ENCODE data around the gene FBN3. TPM values are rescaled to one million over a fixed set of nuclear protein-coding genes. Genes with fewer than 3 reads are reported as not detected.
A peak's percentile ranks its signal among the peaks of the same experiment; 100 is the strongest.

The FBN3 gene
- 1 to 10 TPM in 1 of 2 donors, under 1 TPM in 1; 0.63 to 4.8 TPM for total RNA-seq
- polyA plus RNA-seq (ENCODE audit: insufficient read length in 6 of 6): 10 to 100 TPM; 63.6 to 84.0 (median 75.0) TPM
- long read RNA-seq, donor 1, partial matches to known transcripts: 6 of 6 reads
- long read RNA-seq, donor 1, other reads (novel, unspliced or antisense): 0 of 6 reads
- long read RNA-seq, donor 2: 0 reads
- long read RNA-seq, donor 3: 0 reads
- long read RNA-seq, donor 4: 0 reads
- long read RNA-seq, donor 5, partial matches to known transcripts: 64 of 69 reads
- long read RNA-seq, donor 5, other reads (novel, unspliced or antisense): 5 of 69 reads
- long read RNA-seq, donor 6, partial matches to known transcripts: 9 of 9 reads
- long read RNA-seq, donor 6, other reads (novel, unspliced or antisense): 0 of 9 reads
- long read RNA-seq, donor 7, partial matches to known transcripts: 0 of 5 reads
- long read RNA-seq, donor 7, other reads (novel, unspliced or antisense): 5 of 5 reads
- long read RNA-seq, donor 8, partial matches to known transcripts: 7 of 7 reads
- long read RNA-seq, donor 8, other reads (novel, unspliced or antisense): 0 of 7 reads
- long read RNA-seq, donor 9: 0 reads
- long read RNA-seq, donor 10: 0 reads
- long read RNA-seq, donor 11: 0 reads
- long read RNA-seq, donor 12: 0 reads

DNA sequence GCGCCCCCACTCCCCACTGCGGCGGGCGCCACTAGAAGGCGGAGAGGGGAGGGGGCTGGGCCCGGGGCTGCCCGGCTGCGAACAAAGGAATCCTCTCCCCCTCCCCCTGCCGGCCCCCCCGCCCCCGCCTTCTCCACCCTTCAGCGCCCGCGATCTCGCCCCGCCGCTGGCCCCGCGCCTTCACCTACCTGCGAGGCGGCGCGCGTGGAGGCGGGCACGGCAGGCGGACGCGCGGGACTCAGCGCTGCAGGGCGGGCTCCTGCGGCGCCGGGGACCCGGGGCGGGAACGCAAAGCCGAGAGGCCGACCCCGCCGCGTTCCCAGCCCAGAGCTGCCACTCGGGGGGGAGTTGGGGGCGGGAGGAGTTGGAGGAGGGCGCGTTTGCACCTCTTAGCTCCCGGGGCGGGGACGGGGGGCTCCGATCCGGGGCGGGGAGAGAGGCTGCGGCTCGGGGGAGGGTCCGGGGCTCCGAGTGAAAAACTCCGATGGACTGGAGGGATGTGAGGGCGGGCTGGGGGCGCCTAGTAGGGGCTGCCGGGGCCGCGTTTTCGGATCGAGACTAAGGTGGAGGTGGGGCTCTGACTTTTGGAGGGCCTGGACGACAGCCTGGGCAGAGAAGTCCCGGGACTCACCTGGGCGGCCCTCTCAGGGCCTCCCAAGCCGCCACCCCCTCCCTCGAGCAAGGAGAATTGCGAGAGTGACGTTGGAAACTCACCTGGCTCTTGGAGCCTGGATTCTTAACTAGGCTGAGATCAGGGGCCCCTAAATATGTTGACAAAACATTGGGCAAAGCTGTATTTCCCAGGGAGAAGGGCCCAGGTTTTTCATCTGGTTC, at the start of gene FBN3:
FBN3 (minus strand) TSS at position 332 of the 834 bp plus-strand sequence. CDS start 2,112 bp downstream, outside the sequence.
- peaks cover 0 to 16% of the 10 kb centered on the region in 2 donors for H3K4me1 ChIP-seq
- intact Hi-C loops (cut with DNase I): loop anchor here in 1 of 2 donors (10.0 kb wide), 1 partner anchor 105 kb away; no protein-coding TSS in a partner anchor
- TF ChIP-seq, protein P1, sequence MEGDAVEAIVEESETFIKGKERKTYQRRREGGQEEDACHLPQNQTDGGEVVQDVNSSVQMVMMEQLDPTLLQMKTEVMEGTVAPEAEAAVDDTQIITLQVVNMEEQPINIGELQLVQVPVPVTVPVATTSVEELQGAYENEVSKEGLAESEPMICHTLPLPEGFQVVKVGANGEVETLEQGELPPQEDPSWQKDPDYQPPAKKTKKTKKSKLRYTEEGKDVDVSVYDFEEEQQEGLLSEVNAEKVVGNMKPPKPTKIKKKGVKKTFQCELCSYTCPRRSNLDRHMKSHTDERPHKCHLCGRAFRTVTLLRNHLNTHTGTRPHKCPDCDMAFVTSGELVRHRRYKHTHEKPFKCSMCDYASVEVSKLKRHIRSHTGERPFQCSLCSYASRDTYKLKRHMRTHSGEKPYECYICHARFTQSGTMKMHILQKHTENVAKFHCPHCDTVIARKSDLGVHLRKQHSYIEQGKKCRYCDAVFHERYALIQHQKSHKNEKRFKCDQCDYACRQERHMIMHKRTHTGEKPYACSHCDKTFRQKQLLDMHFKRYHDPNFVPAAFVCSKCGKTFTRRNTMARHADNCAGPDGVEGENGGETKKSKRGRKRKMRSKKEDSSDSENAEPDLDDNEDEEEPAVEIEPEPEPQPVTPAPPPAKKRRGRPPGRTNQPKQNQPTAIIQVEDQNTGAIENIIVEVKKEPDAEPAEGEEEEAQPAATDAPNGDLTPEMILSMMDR (IDR thresholded peaks at IDR 0.05): no peak
- DNase-seq: peak in 1 of 4 donors; percentile 65
- H3K9me3 ChIP-seq: no peaks in the 10 kb centered on the region
- no peak within 1 kb of the TSS for H3K27ac ChIP-seq
- peak within 1 kb of the TSS; percentile 5 to 21 for H3K4me3 ChIP-seq
- H3K36me3 ChIP-seq: no peaks in the 10 kb centered on the region
- H3K27me3 ChIP-seq: peaks cover 24 to 76% of the 10 kb centered on the region in 2 donors
- peak; percentile 2 for ATAC-seq

DNA sequence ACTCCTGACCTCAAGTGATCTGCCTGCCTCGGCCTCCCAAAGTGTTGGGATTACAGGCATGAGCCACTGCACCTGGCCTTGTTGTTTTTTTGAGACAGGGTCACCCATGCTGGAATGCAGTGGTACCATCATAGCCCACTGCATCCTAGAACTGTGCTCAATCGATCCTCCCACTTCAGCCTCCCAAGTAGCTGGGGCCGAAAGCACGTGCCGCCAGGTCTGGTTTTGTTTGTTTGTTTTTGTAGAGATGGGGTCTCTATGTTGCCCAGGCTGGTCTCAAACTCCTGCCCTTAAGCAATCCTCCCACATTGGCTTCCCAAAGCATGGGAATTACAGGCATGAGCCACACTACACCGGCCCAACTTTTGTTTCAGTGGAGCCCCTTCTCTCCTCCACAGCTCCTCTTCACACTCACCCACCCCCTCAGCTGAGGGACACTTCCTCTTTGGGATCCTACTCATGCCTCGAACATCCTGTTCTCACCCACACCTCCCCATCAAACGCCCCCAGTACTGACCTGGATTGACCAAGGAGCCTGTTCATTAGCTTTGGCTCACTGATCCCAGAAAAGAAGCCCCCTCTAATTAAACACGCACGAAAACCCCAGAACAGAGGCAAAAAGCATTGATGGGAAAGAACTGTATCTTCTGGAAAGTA, 47.0 kb upstream of the FBN3 start:
- Histone ChIP-seq H3K4me3 (no peak overlapping the region), H3K4me1 (peaks cover 0 to 47% of the 10 kb centered on the region in 2 donors), H3K9me3 (no peaks in the 10 kb centered on the region), H3K36me3 (no peaks in the 10 kb centered on the region), H3K27me3 (no peaks in the 10 kb centered on the region), H3K27ac (peak overlapping the region in 1 of 2 donors; percentile 90)
- ATAC-seq (no peak), DNase-seq (no peak)
- intact Hi-C loops (cut with DNase I): no loop called here
- TF ChIP-seq, protein P1 (IDR thresholded peaks at IDR 0.05): no peak

DNA sequence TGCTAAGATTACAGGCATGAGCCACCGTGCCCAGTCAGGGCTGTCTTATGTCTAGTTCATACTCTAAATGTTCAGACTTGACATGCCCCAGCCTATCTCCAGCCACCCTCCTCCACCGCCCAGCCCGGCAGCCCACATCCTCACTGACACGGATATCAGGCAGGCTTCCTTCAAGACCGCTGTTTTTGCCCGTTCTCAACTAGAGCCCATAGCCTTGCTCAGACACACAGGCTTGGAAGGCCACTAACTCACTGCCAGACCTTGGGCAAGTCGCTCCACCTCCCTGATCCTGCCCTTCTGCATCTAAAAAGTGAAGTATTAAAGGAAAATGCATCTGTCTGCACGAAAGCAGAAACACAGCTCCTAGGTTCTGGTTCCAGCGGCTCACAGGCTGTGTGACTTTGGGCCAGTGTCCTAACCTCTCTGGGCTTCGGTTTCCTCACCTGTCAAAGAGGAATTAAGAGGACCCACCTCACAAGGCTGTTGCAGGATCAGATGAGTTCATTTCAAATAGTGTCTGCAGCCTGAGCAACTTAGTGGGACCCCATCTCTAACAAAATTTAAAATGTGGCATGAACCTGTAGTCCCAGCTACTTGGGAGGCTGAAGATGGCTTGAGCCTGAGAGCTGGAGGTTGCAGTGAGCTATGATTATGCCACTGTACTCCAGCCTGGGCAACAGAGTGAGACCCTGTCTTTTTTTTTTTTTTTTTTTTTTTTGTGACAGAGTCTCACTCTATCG, 45.3 kb upstream of the FBN3 start:
- DNase-seq: peak in 2 of 4 donors; percentile 37 to 83
- Histone ChIP-seq H3K9me3 (no peaks in the 10 kb centered on the region), H3K36me3 (no peaks in the 10 kb centered on the region), H3K27ac (peak overlapping the region; percentile 33 to 90), H3K27me3 (no peaks in the 10 kb centered on the region), H3K4me1 (peaks cover 0 to 47% of the 10 kb centered on the region in 2 donors), H3K4me3 (peak overlapping the region; percentile 9 to 21)
- ATAC-seq: peak; percentile 47
- TF ChIP-seq, protein P1 (IDR thresholded peaks at IDR 0.05): no peak
- intact Hi-C loops (cut with DNase I): no loop called here

DNA sequence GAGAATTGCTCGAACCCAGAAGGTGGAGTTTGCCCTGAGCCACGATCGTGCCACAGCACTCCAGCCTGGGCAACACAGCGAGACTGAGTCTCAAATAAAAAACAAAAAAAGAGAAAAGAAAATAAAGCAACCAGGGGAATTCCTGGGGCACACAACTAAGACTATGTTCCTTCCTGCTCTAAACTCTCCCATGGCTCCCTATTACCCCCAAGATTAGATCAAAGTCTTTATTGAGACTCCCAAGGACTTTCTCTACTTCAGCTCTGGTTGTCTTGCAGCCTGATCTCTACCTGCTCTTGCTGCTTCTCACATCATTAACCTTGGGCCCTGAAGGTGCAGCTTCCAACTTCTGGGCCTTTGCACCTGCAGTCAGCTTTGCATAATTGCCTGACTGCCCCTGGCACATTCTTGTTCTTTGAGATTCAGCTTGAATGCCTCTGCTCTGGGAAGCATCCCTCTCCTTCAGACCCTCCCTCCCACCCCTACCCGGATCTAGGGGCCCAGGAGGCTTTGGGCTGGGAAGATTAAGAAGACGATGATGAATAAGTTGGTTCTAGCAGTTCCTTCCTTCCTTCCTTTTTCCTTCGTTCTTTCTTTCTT, 42.9 kb upstream of the FBN3 start:
- Histone ChIP-seq H3K27me3 (no peaks in the 10 kb centered on the region), H3K9me3 (no peaks in the 10 kb centered on the region), H3K4me1 (peaks cover 0 to 47% of the 10 kb centered on the region in 2 donors), H3K4me3 (no peak overlapping the region), H3K27ac (peak overlapping the region in 1 of 2 donors; percentile 90), H3K36me3 (no peaks in the 10 kb centered on the region)
- TF ChIP-seq, protein P1 (IDR thresholded peaks at IDR 0.05): no peak
- intact Hi-C loops (cut with DNase I): no loop called here
- DNase-seq (no peak), ATAC-seq (no peak)

Data from left lung (tissue), 14 donors.